WERI-Rb-1 (cell line): ENCODE data around the gene S100A3.

Source experiments
- DNase-seq: peaks from one replicate; pipeline ENCODE4 v3.0.0-alpha.2; 2020
- H3K27ac ChIP-seq: fragments of 250-450 bp; sonication (Bioruptor Pico); 2 replicates; pipeline ENCODE4 v1.5.1; 2020; ENCODE audit warnings: mild to moderate bottlenecking, moderate library complexity
- H3K27me3 ChIP-seq: fragments of 250-450 bp; sonication (Bioruptor Pico); 2 replicates; pipeline ENCODE4 v1.5.1; 2021; ENCODE audit warnings: mild to moderate bottlenecking, low read depth, moderate library complexity; ENCODE audit not compliant: insufficient read depth, severe bottlenecking
- H3K36me3 ChIP-seq: fragments of 250-450 bp; sonication (Bioruptor Pico); 2 replicates; pipeline ENCODE4 v1.5.1; 2020; ENCODE audit warnings: mild to moderate bottlenecking, moderate library complexity
- H3K4me3 ChIP-seq: 2 replicates; pipeline ENCODE4 v1.5.1; 2011; ENCODE audit warnings: low read depth, mild to moderate bottlenecking, control low read depth, low read length
- H3K9me3 ChIP-seq: fragments of 250-450 bp; sonication (Bioruptor Pico); 2 replicates; pipeline ENCODE4 v1.5.1; 2021; ENCODE audit warnings: mild to moderate bottlenecking, moderate library complexity; ENCODE audit not compliant: severe bottlenecking
- TF ChIP-seq, protein P1 (sequence below): IDR thresholded peaks from 2 replicates; pipeline ENCODE4 v1.5.1; 2011; ENCODE audit warnings: low read depth, mild to moderate bottlenecking, control low read depth, inconsistent platforms, low read length

Gene S100A3

DNA sequence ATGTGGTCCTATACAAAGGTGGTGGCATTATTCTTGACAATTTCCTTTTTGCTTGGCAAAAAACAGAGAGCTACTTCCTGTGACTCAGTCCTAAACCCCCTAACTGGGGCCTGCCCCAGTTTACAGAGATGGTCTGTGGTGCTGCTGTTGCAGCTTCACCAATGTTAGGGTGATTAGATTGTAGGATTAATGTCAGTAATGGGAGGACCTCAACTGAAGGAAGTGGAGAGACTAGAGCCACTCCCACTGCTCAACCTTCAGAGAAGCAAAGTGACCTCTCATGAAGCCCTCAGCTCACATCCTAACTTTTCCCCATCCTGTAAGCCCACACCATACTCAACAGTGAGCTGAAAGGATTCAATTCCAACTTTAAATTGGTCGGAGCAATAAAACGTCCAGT lies 16.9 kb downstream of the S100A3 start:
- no peaks in the 10 kb centered on the region for H3K27me3 ChIP-seq
- TF ChIP-seq, protein P1, sequence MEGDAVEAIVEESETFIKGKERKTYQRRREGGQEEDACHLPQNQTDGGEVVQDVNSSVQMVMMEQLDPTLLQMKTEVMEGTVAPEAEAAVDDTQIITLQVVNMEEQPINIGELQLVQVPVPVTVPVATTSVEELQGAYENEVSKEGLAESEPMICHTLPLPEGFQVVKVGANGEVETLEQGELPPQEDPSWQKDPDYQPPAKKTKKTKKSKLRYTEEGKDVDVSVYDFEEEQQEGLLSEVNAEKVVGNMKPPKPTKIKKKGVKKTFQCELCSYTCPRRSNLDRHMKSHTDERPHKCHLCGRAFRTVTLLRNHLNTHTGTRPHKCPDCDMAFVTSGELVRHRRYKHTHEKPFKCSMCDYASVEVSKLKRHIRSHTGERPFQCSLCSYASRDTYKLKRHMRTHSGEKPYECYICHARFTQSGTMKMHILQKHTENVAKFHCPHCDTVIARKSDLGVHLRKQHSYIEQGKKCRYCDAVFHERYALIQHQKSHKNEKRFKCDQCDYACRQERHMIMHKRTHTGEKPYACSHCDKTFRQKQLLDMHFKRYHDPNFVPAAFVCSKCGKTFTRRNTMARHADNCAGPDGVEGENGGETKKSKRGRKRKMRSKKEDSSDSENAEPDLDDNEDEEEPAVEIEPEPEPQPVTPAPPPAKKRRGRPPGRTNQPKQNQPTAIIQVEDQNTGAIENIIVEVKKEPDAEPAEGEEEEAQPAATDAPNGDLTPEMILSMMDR: no peak
- H3K4me3 ChIP-seq: no peak overlapping the region
- no peaks in the 10 kb centered on the region for H3K9me3 ChIP-seq
- H3K36me3 ChIP-seq: no peaks in the 10 kb centered on the region
- peak overlapping the region; percentile 81 for H3K27ac ChIP-seq
- peak; percentile 71 for DNase-seq

- DNase-seq: peak; percentile 71
- TF ChIP-seq, protein P1: no peak
- no peak overlapping the region for H3K4me3 ChIP-seq
- H3K27me3 ChIP-seq: no peaks in the 10 kb centered on the region
- H3K9me3 ChIP-seq: no peaks in the 10 kb centered on the region
- no peaks in the 10 kb centered on the region for H3K36me3 ChIP-seq
- peak overlapping the region; percentile 81 for H3K27ac ChIP-seq
Measured at GRCh38 chr1:153531638-153532037, 17.4 kb downstream of the S100A3 start.

DNA sequence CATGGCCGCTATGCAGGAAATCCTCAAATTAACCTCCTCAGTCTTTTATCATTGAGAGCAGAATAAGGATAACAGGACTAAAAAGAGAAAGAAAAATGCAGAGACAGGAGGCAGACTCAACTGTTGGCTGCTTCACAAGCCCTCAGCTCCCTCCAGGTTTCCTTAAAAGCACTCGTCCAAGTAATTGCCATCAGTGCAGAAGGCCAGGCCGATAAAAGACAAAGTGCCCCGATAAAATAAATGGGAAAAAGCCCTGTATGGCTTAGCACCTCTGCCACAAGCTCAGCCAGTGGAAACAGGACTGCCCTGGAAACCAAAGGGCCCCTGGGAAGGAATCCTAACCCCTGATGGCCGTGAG lies 21.4 kb downstream of the S100A3 start:
- no peaks in the 10 kb centered on the region for H3K36me3 ChIP-seq
- DNase-seq: no peak
- peaks cover 2% of the 10 kb centered on the region for H3K9me3 ChIP-seq
- TF ChIP-seq, protein P1: no peak
- no peak overlapping the region for H3K4me3 ChIP-seq
- no peaks in the 10 kb centered on the region for H3K27me3 ChIP-seq
- H3K27ac ChIP-seq: no peak overlapping the region

- Histone ChIP-seq H3K27me3 (no peaks in the 10 kb centered on the region), H3K36me3 (no peaks in the 10 kb centered on the region), H3K27ac (peak overlapping the region; percentile 86), H3K9me3 (peaks cover 2% of the 10 kb centered on the region), H3K4me3 (no peak overlapping the region)
- DNase-seq: no peak
- TF ChIP-seq, protein P1: no peak
Measured at GRCh38 chr1:153527023-153527682, 21.9 kb downstream of the S100A3 start.

DNA sequence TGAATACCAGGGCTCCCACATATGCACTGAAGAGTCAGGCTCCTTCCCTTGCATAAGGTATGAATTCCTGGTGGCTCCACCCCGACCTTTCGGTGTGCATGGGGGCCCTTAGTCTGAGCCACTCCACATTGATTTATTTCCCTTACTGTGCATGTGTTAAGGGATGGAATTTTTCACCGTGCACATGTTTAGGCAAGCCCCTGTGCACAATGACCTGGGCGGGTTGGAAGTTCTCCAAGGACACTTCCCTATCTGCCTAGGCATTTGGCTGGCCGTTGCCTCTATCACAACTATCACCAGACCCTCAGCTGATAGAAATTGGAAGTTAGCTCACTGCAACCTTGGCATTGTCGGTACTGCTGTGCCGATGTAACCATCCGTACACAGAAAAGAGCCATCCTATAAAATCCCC lies 22.9 kb downstream of the S100A3 start:
- Histone ChIP-seq H3K4me3 (no peak overlapping the region), H3K27ac (peak overlapping the region; percentile 86), H3K9me3 (peaks cover 2% of the 10 kb centered on the region), H3K36me3 (no peaks in the 10 kb centered on the region), H3K27me3 (no peaks in the 10 kb centered on the region)
- DNase-seq: no peak
- TF ChIP-seq, protein P1: no peak
